ENCODE results near the gene TMEM190. TPM values are rescaled to one million over a fixed set of nuclear protein-coding genes. Genes with fewer than 3 reads are reported as not detected.

The TMEM190 gene
- total and polyA plus RNA-seq, 2 donors (not counting 3 experiments of a cell fraction or from before 2014, with no cell fraction given): not detected

GRCh38 chr19:55345818-55346724 is 30.6 kb upstream of the TMEM190 start:
- FAIRE-seq: no peak
- no peak overlapping the region for H3K9ac ChIP-seq (replicated peaks; ENCODE audit: extremely low read depth, insufficient read depth, low read length)
- CTCF ChIA-PET: interaction anchor here (1.8 kb wide), 1 partner anchor 44 kb away, joined by 5 read pairs; no protein-coding TSS in a partner anchor

More at GRCh38 chr19:55345818-55346724, 30.6 kb upstream of the TMEM190 start:
- H3K36me3 ChIP-seq (ENCODE audit: control insufficient read depth in 2 of 2, extremely low read depth in 1 of 2, insufficient read depth in 2 of 2, low read length in 2 of 2): peaks cover 0 to 7% of the 10 kb centered on the region in 2 experiments
- no peaks in the 10 kb centered on the region for H3K4me1 ChIP-seq (ENCODE audit: control insufficient read depth, extremely low read depth, insufficient read depth, low read length)
- dilution Hi-C loops (cut with MboI; ENCODE audit: extremely low pct_ligation_motif_present, low sequenced_read_pairs) (no loop called here), intact Hi-C loops (cut with micrococcal nuclease) (no loop called here)
- H3K79me2 ChIP-seq (ENCODE audit: control insufficient read depth, insufficient read depth, low read length): no peaks in the 10 kb centered on the region
- no TSS peak for BruUV-seq (replicated peaks)
- no peak overlapping the region for H3K4me3 ChIP-seq (replicated peaks in 1 of 3; ENCODE audit: insufficient read depth in 1 of 3, low read depth in 1 of 3, low read length in 3 of 3)
- H3K27ac ChIP-seq (ENCODE audit: insufficient read depth, low read depth, low read length): no peak overlapping the region
- POLR2A ChIA-PET: no interaction called here
- DNase-seq (ENCODE audit: low read depth, low spot score): no peak
- H3K27me3 ChIP-seq (ENCODE audit: control insufficient read depth in 2 of 2, insufficient read depth in 2 of 2, low read length in 2 of 2): no peaks in the 10 kb centered on the region
- H3K9me1 ChIP-seq (replicated peaks; ENCODE audit: control insufficient read depth, extremely low read depth, insufficient read depth, low read length): no peaks in the 10 kb centered on the region
- H3K9me3 ChIP-seq (replicated peaks; ENCODE audit: control insufficient read depth, insufficient read depth, low read length): no peaks in the 10 kb centered on the region
- TF ChIP-seq JUN (IDR thresholded peaks at IDR 0.05; ENCODE audit: borderline replicate concordance, insufficient read depth, insufficient read length, low read depth): no peak
- TF ChIP-seq GATA2 (IDR thresholded peaks at IDR 0.05; ENCODE audit: insufficient read depth, insufficient read length, low read depth, low read length): no peak
- no peak for TF ChIP-seq POLR2A (IDR thresholded peaks at IDR 0.05; ENCODE audit: low read depth, low read length)
- no peak for TF ChIP-seq MAX (IDR thresholded peaks at IDR 0.05; ENCODE audit: insufficient read depth, insufficient read length)
- no peak for TF ChIP-seq CTCF (IDR thresholded peaks at IDR 0.05; ENCODE audit: extremely low read depth in 1 of 2, insufficient read depth in 1 of 2, low read depth in 1 of 2, low read length in 2 of 2)
- no peak for TF ChIP-seq POLR2AphosphoS5 (IDR thresholded peaks at IDR 0.05; ENCODE audit: insufficient read depth, low read depth, low read length)
- no peak for TF ChIP-seq FOS (IDR thresholded peaks at IDR 0.05; ENCODE audit: borderline replicate concordance, insufficient read depth, low read length)
- no peak for TF ChIP-seq MYC (IDR thresholded peaks at IDR 0.05; ENCODE audit: low read depth, low read length)
- no peak for TF ChIP-seq EZH2 (IDR thresholded peaks at IDR 0.05; ENCODE audit: borderline replicate concordance, low read depth, low read length, severe bottlenecking)
- no peak overlapping the region for H2AFZ ChIP-seq (ENCODE audit: low read depth, low read length)
- no peak overlapping the region for H3K4me2 ChIP-seq (ENCODE audit: insufficient read depth, low read length)
- H4K20me1 ChIP-seq (replicated peaks; ENCODE audit: control insufficient read depth, extremely low read depth, insufficient read depth, low read length): no peaks in the 10 kb centered on the region

All from endothelial cell of umbilical vein (primary cell).